Stimulated activated effector memory CD8-positive, alpha-beta T cell treated with anti-CD3 and anti-CD28 coated beads, Interleukin-12 subunit alpha, Interleukin-12 subunit beta, amount 100 ng/mL, for 72 hours (primary cell): ENCODE data around the gene LRPPRC.
A peak's percentile ranks its signal among the peaks of the same experiment; 100 is the strongest.

ENCODE experiments used
- ATAC-seq: fragments of 150-1000 bp; cut with Tn5 transposase; 2 replicates; pipeline ENCODE4 v1.10.0; 2021
- DNase-seq, 2 donors: peaks; one replicate each; pipeline ENCODE4 v3.0.0; 2021 to 2022; ENCODE audit warnings: low spot score in 2 of 2
- H3K27ac Mint-ChIP-seq: one replicate; pipeline ENCODE4 v1.8.0; 2022; ENCODE audit warnings: mild to moderate bottlenecking, mixed read lengths
- H3K36me3 Mint-ChIP-seq: one replicate; pipeline ENCODE4 v1.8.0; 2022; ENCODE audit warnings: mild to moderate bottlenecking, mixed read lengths
- H3K4me1 Mint-ChIP-seq: one replicate; pipeline ENCODE4 v1.8.0; 2022; ENCODE audit warnings: mixed read lengths
- H3K4me3 Mint-ChIP-seq: one replicate; pipeline ENCODE4 v1.8.0; 2022; ENCODE audit warnings: mild to moderate bottlenecking, mixed read lengths
- H3K9me3 Mint-ChIP-seq: one replicate; pipeline ENCODE4 v1.8.0; 2022; ENCODE audit warnings: mixed read lengths

LRPPRC gene

GRCh38 chr2:44001716-44002115 is 5.9 kb upstream of the LRPPRC start:
- DNase-seq (no peak), ATAC-seq (no peak)
- Mint-ChIP-seq H3K36me3 (no peaks in the 10 kb centered on the region), H3K9me3 (no peaks in the 10 kb centered on the region), H3K27ac (no peak overlapping the region), H3K4me1 (peaks cover 13% of the 10 kb centered on the region), H3K4me3 (no peak overlapping the region)

DNA sequence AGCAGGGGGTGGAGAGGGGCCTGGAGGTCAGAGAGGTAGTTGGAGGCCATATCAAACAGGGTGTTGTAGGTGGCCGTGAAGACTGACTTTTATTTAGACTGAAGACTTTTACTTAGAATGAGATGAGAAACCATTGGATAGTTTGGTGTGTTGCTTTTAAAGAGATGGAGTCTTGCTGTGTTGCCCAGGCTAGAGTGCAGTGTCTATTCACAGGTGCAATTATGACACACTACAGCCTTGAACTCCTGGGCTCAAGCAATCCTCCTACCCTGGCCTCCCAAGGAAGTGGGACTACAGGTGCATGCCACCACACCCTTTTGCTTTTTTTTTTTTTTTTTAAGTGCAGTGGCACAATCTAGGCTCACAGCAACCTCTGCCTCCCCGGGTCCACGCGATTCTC is 2.5 kb upstream of the LRPPRC start:
- Mint-ChIP-seq H3K9me3 (no peaks in the 10 kb centered on the region), H3K27ac (no peak overlapping the region), H3K4me1 (peaks cover 18% of the 10 kb centered on the region), H3K4me3 (no peak overlapping the region), H3K36me3 (peaks cover 28% of the 10 kb centered on the region)
- no peak for DNase-seq
- ATAC-seq, result no peak

GRCh38 chr2:43993437-43993836 is 2.4 kb downstream of the LRPPRC start:
- Mint-ChIP-seq H3K9me3 (no peaks in the 10 kb centered on the region), H3K4me3 (peak overlapping the region; percentile 87), H3K4me1 (peaks cover 53% of the 10 kb centered on the region), H3K27ac (peak overlapping the region; percentile 0), H3K36me3 (peaks cover 76% of the 10 kb centered on the region)
- DNase-seq (no peak), ATAC-seq (no peak)

DNA sequence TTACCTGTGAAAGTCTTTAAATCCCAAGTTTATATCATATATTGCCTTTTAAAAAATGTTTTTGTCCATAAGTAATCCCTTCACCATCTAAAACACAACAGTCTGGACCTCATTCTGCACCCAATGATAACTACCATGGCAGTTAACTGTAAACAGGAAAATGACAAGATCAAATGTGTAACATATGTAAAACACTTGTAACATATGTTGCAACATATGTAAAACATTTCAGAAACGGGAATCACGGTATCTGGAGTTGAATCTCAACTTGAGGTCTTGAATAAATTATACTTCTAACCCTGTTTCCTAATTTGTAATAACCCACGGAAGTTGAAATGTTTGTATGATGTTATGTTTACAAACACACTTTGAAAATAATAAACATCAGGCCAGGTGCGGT is 6.2 kb downstream of the LRPPRC start:
- H3K27ac Mint-ChIP-seq, result no peak overlapping the region
- H3K36me3 Mint-ChIP-seq, result peaks cover 97% of the 10 kb centered on the region
- DNase-seq (no peak), ATAC-seq (no peak)
- H3K9me3 Mint-ChIP-seq, result no peaks in the 10 kb centered on the region
- H3K4me3 Mint-ChIP-seq, result no peak overlapping the region
- peaks cover 61% of the 10 kb centered on the region for H3K4me1 Mint-ChIP-seq

DNA sequence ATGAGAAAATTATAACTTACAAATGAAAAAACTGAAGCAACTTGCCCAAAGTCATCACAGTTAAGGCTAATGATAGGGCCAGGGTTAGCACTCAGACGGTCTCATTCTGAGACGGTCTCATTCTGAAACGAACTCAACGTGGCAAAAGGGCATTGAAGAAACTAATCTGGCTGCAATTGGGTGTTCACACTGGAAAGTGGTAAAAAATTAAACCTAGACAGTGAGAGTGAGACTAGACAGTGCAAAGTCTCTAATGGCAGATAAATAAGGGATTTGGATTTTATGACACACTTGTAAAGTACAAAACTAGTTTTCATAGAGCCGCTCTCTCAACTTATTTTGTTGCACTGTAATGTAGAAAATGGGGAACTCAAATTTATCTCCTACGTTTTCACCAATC is 9.2 kb downstream of the LRPPRC start:
- Mint-ChIP-seq H3K36me3 (peaks cover 85% of the 10 kb centered on the region), H3K9me3 (no peaks in the 10 kb centered on the region), H3K27ac (no peak overlapping the region), H3K4me1 (peaks cover 32% of the 10 kb centered on the region), H3K4me3 (no peak overlapping the region)
- ATAC-seq (no peak), DNase-seq (no peak)

GRCh38 chr2:43985359-43985758 is 10.4 kb downstream of the LRPPRC start:
- ATAC-seq (no peak), DNase-seq (no peak)
- no peak overlapping the region for H3K27ac Mint-ChIP-seq
- no peaks in the 10 kb centered on the region for H3K9me3 Mint-ChIP-seq
- H3K36me3 Mint-ChIP-seq, result peaks cover 85% of the 10 kb centered on the region
- peaks cover 24% of the 10 kb centered on the region for H3K4me1 Mint-ChIP-seq
- H3K4me3 Mint-ChIP-seq, result no peak overlapping the region

DNA sequence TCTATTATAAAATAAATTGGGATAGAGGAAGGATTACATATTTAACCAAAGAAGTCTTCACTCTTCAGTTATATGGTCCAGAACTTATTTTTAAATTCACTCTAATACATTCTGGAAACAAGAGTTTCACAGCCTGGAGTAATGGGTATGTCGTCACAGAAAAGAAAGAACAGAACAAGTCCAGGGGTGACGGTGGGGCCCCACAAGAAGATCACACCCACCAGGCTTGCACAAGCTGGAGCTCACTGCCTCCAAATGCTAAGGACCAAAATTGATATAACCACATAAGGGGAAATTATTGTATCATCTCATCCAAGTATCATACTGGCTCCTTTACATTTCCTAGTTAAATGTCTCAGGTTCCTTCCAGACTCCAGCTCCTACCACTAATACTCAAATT is 11.3 kb downstream of the LRPPRC start:
- DNase-seq (no peak), ATAC-seq (no peak)
- Mint-ChIP-seq H3K4me1 (peaks cover 19% of the 10 kb centered on the region), H3K9me3 (no peaks in the 10 kb centered on the region), H3K4me3 (no peak overlapping the region), H3K36me3 (peaks cover 85% of the 10 kb centered on the region), H3K27ac (no peak overlapping the region)

DNA sequence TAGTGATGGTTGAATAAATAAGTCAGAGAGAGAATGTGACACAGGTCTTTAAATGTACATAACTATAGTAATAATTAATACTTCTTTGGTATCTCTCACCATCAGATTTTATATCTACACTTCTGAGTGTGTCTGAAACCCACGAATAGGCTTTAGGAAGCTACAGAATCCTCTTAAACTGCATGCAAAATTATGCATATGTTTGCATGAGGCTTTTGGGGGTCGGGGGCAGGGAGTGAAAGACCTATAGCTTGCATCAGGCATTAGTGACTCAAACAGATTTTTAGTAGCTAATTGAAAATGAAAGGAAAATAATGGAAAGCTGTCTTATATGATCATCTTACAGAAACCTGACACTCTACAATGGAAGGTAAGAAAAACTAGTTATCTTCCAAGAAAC is 14.9 kb downstream of the LRPPRC start:
- H3K4me1 Mint-ChIP-seq, result peaks cover 6% of the 10 kb centered on the region
- H3K4me3 Mint-ChIP-seq, result no peak overlapping the region
- no peak for DNase-seq
- ATAC-seq, result no peak
- H3K9me3 Mint-ChIP-seq, result no peaks in the 10 kb centered on the region
- peaks cover 85% of the 10 kb centered on the region for H3K36me3 Mint-ChIP-seq
- no peak overlapping the region for H3K27ac Mint-ChIP-seq

DNA sequence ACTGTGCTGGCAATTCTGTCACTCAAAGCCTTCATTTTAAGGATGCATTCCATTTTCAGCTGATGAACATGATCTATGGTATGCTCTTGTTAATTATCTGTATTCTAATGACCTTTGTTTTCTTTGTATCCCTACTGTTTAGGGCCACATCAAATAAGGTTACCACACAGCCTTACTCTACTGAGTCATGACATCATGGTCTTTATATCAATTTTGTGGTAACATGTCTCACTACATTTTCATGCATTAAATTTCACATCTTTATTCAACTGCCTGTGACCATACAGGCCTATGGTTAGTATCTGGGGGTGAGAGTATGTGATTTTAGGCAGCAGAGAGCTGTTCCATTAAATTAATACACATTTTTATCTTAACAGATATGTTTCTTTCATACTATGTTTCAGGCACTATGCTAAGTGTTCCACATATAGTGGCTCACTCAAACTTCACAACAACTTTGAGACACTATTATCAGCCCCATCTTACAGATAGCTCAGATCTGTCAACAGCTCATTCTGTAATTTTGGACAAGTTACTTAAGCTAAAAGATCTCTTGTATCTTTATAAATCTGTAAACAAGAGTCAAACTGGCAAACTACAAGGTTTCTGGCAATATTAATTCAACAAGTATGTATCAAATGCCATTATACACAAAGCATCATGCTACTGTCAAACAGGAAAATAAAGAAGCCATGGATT is 18.0 kb downstream of the LRPPRC start:
- DNase-seq (no peak), ATAC-seq (no peak)
- H3K4me3 Mint-ChIP-seq, result no peak overlapping the region
- H3K4me1 Mint-ChIP-seq, result no peaks in the 10 kb centered on the region
- no peak overlapping the region for H3K27ac Mint-ChIP-seq
- H3K36me3 Mint-ChIP-seq, result peaks cover 100% of the 10 kb centered on the region
- H3K9me3 Mint-ChIP-seq, result no peaks in the 10 kb centered on the region

DNA sequence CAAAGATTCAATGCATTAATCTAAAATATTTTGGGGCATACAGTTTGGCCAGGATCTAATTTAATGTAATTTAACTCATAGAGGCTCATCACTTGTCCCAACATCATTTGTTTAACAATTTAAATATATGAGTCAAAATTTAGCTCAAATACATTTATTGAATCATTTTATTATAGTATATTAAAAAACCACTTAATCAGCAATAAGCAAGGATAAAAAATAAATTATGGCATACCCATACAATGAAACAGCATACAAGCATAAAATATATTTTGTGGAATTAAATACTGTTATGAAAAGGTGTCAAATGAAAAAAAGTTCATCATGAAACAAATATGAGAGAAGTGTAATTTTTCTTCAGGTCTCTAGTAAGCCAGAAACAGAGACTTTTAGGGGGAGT is 34.9 kb downstream of the LRPPRC start:
- DNase-seq, result no peak
- no peaks in the 10 kb centered on the region for H3K4me1 Mint-ChIP-seq
- H3K9me3 Mint-ChIP-seq, result no peaks in the 10 kb centered on the region
- ATAC-seq, result no peak
- H3K27ac Mint-ChIP-seq, result no peak overlapping the region
- H3K4me3 Mint-ChIP-seq, result no peak overlapping the region
- peaks cover 100% of the 10 kb centered on the region for H3K36me3 Mint-ChIP-seq

DNA sequence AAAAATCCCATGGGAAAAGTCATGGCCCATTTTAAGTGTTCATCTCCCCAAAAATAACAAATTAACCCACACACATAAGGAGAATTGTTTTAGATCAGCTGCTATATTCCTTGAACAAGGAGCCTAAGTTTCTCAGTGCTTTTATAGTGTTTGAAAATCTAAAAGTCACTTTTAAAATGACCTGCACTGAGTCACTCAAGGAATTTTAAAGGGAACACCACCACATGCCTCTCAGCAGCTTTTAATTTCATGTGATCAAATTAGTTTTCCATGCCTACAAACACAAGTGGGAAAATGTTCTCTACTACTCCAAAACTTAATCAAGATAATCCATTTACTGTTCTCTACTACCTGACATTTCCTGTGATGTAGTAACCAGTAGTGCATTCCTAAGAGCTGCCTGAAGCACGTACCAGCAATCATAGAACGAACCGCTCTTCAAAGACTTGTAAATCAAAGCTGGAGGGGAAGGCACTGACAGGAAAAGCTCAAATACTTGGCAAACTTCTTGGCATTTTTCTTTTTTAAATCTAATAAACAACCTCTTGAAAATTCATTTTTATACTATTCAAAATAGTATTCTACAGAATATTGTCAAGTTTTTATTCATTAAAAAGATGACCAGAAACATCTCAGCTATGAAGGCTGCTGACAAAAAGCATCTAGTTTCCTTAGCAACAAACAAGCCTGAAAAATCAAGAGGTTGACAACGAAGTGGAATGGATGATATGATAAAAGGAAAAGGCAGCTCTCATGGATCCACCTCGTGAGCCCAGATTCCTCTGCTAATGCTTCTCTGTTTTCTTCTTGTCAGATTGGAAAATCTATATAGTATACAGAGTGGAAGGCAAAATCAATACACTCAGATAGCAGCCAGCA is 37.2 kb downstream of the LRPPRC start:
- Mint-ChIP-seq H3K9me3 (no peaks in the 10 kb centered on the region), H3K4me3 (no peak overlapping the region), H3K4me1 (no peaks in the 10 kb centered on the region), H3K36me3 (peaks cover 100% of the 10 kb centered on the region), H3K27ac (no peak overlapping the region)
- ATAC-seq (no peak), DNase-seq (no peak)

DNA sequence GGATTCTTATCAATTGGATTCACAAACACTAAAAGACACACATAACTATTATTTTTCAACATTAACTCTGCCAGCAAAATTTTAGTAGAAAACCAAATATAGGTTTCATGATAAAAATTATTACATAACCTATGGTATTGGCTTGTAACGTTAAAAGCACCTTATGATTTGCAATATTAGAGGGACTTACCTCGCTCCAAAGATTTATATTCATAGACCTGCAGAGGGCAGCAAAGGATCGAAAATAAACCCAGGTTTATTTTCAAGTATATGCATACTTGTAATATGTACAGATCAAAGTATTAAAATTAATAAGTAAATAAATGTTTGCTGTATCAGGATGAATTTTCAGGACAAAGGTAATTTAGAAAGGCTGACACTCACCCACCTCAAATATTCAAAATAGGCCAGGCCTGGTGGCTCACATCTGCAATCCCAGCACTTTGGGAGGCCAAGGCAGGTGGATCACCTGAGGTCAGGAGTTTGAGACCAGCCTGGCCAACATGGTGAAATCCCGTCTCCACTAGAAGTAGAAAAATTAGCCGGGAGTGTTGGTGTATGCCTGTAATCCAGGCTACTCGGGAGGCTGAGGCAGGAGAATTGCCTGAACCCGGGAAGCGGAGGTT is 45.3 kb downstream of the LRPPRC start:
- DNase-seq (no peak), ATAC-seq (no peak)
- Mint-ChIP-seq H3K9me3 (no peaks in the 10 kb centered on the region), H3K4me3 (no peak overlapping the region), H3K27ac (no peak overlapping the region), H3K4me1 (no peaks in the 10 kb centered on the region), H3K36me3 (peaks cover 100% of the 10 kb centered on the region)

DNA sequence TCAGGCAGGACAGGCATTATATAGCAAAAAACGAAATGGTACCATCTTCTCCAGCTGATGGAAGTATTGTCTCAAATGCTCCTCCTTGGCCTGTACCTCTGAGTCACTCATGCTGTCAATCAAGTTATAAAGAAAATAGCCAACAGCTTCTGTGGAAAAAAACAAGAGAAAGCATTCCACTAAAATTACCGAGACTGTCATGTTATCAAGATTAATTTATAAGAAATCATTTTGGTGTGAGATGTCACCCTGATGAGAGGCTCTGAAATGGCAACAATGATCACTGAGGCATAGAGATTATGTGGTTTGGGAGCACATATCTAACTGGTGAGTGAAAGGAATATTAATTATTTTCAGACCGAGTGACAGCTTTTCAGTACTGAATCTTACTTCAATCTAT is 47.4 kb downstream of the LRPPRC start:
- no peaks in the 10 kb centered on the region for H3K9me3 Mint-ChIP-seq
- no peak overlapping the region for H3K4me3 Mint-ChIP-seq
- DNase-seq (no peak), ATAC-seq (no peak)
- H3K27ac Mint-ChIP-seq, result no peak overlapping the region
- H3K36me3 Mint-ChIP-seq, result peaks cover 100% of the 10 kb centered on the region
- H3K4me1 Mint-ChIP-seq, result no peaks in the 10 kb centered on the region

DNA sequence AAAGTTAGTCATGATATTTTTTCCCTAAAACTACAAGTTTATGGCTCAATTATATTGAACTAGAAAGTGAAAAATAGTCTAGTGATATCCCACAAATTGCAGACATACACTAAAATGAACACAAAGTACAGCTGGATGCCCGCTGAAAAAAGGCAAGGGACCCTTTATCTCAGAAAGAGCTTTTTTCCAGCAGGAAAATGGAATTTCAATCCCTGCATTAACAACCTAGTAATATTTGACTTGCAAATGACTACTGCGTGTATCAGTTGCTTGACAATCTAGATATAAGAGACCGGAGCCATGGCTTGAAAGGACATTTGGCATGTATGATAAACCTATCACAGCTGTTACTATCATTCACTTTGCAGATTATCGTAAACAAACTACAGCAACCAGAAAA is 49.1 kb downstream of the LRPPRC start:
- Mint-ChIP-seq H3K4me3 (no peak overlapping the region), H3K4me1 (no peaks in the 10 kb centered on the region), H3K9me3 (no peaks in the 10 kb centered on the region), H3K27ac (no peak overlapping the region), H3K36me3 (peaks cover 100% of the 10 kb centered on the region)
- ATAC-seq (no peak), DNase-seq (no peak)

- Mint-ChIP-seq H3K4me3 (no peak overlapping the region), H3K4me1 (no peaks in the 10 kb centered on the region), H3K27ac (no peak overlapping the region), H3K9me3 (no peaks in the 10 kb centered on the region), H3K36me3 (peaks cover 100% of the 10 kb centered on the region)
- ATAC-seq (no peak), DNase-seq (no peak)
Measured at GRCh38 chr2:43945439-43945838, 50.4 kb downstream of the LRPPRC start.

- no peaks in the 10 kb centered on the region for H3K9me3 Mint-ChIP-seq
- no peak overlapping the region for H3K27ac Mint-ChIP-seq
- DNase-seq (no peak), ATAC-seq (no peak)
- H3K4me3 Mint-ChIP-seq, result no peak overlapping the region
- H3K36me3 Mint-ChIP-seq, result peaks cover 100% of the 10 kb centered on the region
- no peaks in the 10 kb centered on the region for H3K4me1 Mint-ChIP-seq
Measured at GRCh38 chr2:43944915-43945314, 50.9 kb downstream of the LRPPRC start.
